SK-N-SH (cell line): ENCODE results near the gene TREM2.
"Not testable (repeated sequence)": the region's sequence is repeated elsewhere in the genome, so short reads cannot be mapped to it uniquely, and the experiment has no call there.

Experiments
- CTCF ChIP-seq: fragments of 200-600 bp; sonication (generic); IDR thresholded peaks from 2 replicates; pipeline ENCODE4 v1.6.1; 2017; ENCODE audit warnings: antibody characterized with exemption, mild to moderate bottlenecking, moderate library complexity
- TF ChIP-seq, protein P1 (sequence below): IDR thresholded peaks from 2 replicates; pipeline ENCODE4 v1.4.0; 2012; ENCODE audit warnings: low read depth
- TF ChIP-seq, protein P2 (sequence below): fragments of 150-350 bp; IDR thresholded peaks from 2 replicates; pipeline ENCODE4 v1.6.1; 2016; ENCODE audit warnings: mild to moderate bottlenecking, low read depth, low read length

DNA sequence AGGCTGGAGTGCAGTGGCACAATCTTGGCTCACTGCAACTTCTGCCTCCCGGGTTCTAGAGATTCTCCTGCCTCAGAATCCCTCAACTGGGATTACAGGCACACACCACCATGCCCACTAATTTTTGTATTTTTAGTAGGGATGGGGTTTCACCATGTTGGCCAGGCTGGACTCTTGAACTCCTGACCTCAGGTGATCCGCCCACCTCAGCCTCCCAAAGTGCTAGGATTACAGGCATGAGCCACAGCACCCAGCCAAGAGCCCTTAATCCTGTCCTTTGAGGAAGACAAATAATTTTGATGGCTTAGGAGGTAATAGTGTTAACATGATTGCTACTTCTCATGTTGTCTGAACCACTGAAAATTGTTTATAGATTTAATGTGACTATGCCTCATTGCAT is 47.9 kb downstream of the TREM2 start:
- TF ChIP-seq, protein P1, sequence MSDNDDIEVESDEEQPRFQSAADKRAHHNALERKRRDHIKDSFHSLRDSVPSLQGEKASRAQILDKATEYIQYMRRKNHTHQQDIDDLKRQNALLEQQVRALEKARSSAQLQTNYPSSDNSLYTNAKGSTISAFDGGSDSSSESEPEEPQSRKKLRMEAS, result not testable (repeated sequence)
- TF ChIP-seq, protein P2, sequence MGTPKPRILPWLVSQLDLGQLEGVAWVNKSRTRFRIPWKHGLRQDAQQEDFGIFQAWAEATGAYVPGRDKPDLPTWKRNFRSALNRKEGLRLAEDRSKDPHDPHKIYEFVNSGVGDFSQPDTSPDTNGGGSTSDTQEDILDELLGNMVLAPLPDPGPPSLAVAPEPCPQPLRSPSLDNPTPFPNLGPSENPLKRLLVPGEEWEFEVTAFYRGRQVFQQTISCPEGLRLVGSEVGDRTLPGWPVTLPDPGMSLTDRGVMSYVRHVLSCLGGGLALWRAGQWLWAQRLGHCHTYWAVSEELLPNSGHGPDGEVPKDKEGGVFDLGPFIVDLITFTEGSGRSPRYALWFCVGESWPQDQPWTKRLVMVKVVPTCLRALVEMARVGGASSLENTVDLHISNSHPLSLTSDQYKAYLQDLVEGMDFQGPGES, result not testable (repeated sequence)
- TF ChIP-seq CTCF, result not testable (repeated sequence)
